ENCODE results near the gene CLDN34.
A peak's percentile ranks its signal among the peaks of the same experiment; 100 is the strongest.

The CLDN34 gene

GRCh38 chrX:10016519-10017132 is 49.5 kb downstream of the CLDN34 start:
- DNase-seq, result no peak

GRCh38 chrX:10017872-10018271 is 50.7 kb downstream of the CLDN34 start:
- DNase-seq, result peak; percentile 24

Data from hematopoietic multipotent progenitor cell treated with erythropoietin and hydrocortisone succinate and interleukin-3 and kit ligand, for 8 days (in vitro differentiated cells).